H9 (cell line): ENCODE results near the gene TBX3. TPM values are rescaled to one million over a fixed set of nuclear protein-coding genes. Genes with fewer than 3 reads are reported as not detected.

Experiments
- DNase-seq: peaks from one replicate; pipeline ENCODE4 v3.0.0-alpha.2; 2017
- H2AFZ ChIP-seq: one replicate; pipeline ENCODE4 v1.6.1; 2013; ENCODE audit warnings: mild to moderate bottlenecking, low read length, control low read depth, moderate library complexity
- H2AK5ac ChIP-seq: 2 replicates; pipeline ENCODE4 v1.6.1; 2013; ENCODE audit warnings: low read length, control low read depth, mixed read lengths; ENCODE audit not compliant: insufficient read length
- H2BK120ac ChIP-seq: one replicate; pipeline ENCODE4 v1.6.1; 2013; ENCODE audit warnings: low read depth, mild to moderate bottlenecking, low read length, control low read depth, inconsistent platforms; ENCODE audit not compliant: poor library complexity, severe bottlenecking
- H2BK12ac ChIP-seq: 2 replicates; pipeline ENCODE4 v1.6.1; 2013; ENCODE audit warnings: low read length, control low read depth, mixed read lengths, low read depth; ENCODE audit not compliant: insufficient read length
- H2BK15ac ChIP-seq: 2 replicates; pipeline ENCODE4 v1.6.1; 2013; ENCODE audit warnings: low read depth, low read length, control low read depth
- H2BK20ac ChIP-seq: one replicate; pipeline ENCODE4 v1.6.1; 2013; ENCODE audit warnings: low read depth, mild to moderate bottlenecking, low read length, control low read depth, inconsistent platforms; ENCODE audit not compliant: poor library complexity, severe bottlenecking
- H2BK5ac ChIP-seq: 2 replicates; pipeline ENCODE4 v1.6.1; 2013; ENCODE audit warnings: low read length, control low read depth, mixed read lengths; ENCODE audit not compliant: insufficient read length
- H3K14ac ChIP-seq: 2 replicates; pipeline ENCODE4 v1.6.1; 2013; ENCODE audit warnings: low read length, control low read depth; ENCODE audit not compliant: insufficient read depth
- H3K18ac ChIP-seq: 2 replicates; pipeline ENCODE4 v1.6.1; 2013; ENCODE audit warnings: low read depth, mild to moderate bottlenecking, mixed read lengths, low read length, control low read depth; ENCODE audit not compliant: insufficient read length
- H3K23ac ChIP-seq: 2 replicates; pipeline ENCODE4 v1.6.1; 2013; ENCODE audit warnings: low read length, control low read depth, mixed read lengths, low read depth; ENCODE audit not compliant: insufficient read length
- H3K23me2 ChIP-seq: 2 replicates; pipeline ENCODE4 v1.6.1; 2013; ENCODE audit warnings: low read depth, mild to moderate bottlenecking, mixed read lengths, low read length, control low read depth; ENCODE audit not compliant: insufficient read length, poor library complexity, severe bottlenecking
- H3K27ac ChIP-seq: 2 replicates; pipeline ENCODE4 v1.5.1; 2013; ENCODE audit warnings: low read length, control low read depth, mixed read lengths, low read depth; ENCODE audit not compliant: insufficient read length
- H3K27me3 ChIP-seq: 2 replicates; pipeline ENCODE4 v1.6.1; 2013; ENCODE audit warnings: low read length, control low read depth, inconsistent platforms; ENCODE audit not compliant: insufficient read depth
- H3K4ac ChIP-seq: 2 replicates; pipeline ENCODE4 v1.6.1; 2013; ENCODE audit warnings: low read depth, mild to moderate bottlenecking, control low read depth, inconsistent platforms, low read length, moderate library complexity
- H3K4me1 ChIP-seq: 2 replicates; pipeline ENCODE4 v1.6.1; 2013; ENCODE audit warnings: low read length, control low read depth, inconsistent platforms; ENCODE audit not compliant: insufficient read depth
- H3K4me2 ChIP-seq: 2 replicates; pipeline ENCODE4 v1.6.1; 2013; ENCODE audit warnings: low read length, control low read depth, mixed read lengths; ENCODE audit not compliant: insufficient read length, insufficient read depth
- H3K56ac ChIP-seq: 2 replicates; pipeline ENCODE4 v1.6.1; 2013; ENCODE audit warnings: low read depth, mild to moderate bottlenecking, mixed read lengths, low read length, control low read depth; ENCODE audit not compliant: insufficient read length
- H3K79me1 ChIP-seq: 2 replicates; pipeline ENCODE4 v1.6.1; 2013; ENCODE audit warnings: low read depth, mild to moderate bottlenecking, moderate library complexity, low read length, control low read depth, inconsistent platforms; ENCODE audit not compliant: insufficient read depth, poor library complexity, severe bottlenecking
- H3K79me2 ChIP-seq: 2 replicates; pipeline ENCODE4 v1.6.1; 2013; ENCODE audit warnings: low read length, control low read depth, inconsistent platforms; ENCODE audit not compliant: insufficient read depth
- H3K9ac ChIP-seq: 2 replicates; pipeline ENCODE4 v1.6.1; 2013; ENCODE audit warnings: low read length, control low read depth, mixed read lengths; ENCODE audit not compliant: insufficient read length; ENCODE audit errors: extremely low read depth
- H3K9me3 ChIP-seq: one replicate; pipeline ENCODE4 v1.6.1; 2013; ENCODE audit warnings: low read depth, low read length, inconsistent platforms; ENCODE audit not compliant: control insufficient read depth
- H3T11ph ChIP-seq: one replicate; pipeline ENCODE4 v1.6.1; 2013; ENCODE audit warnings: mild to moderate bottlenecking, low read length, control low read depth, inconsistent platforms
- H4K20me1 ChIP-seq: one replicate; pipeline ENCODE4 v1.6.1; 2013; ENCODE audit not compliant: control insufficient read depth, insufficient read length, insufficient read depth
- H4K5ac ChIP-seq: 2 replicates; pipeline ENCODE4 v1.6.1; 2013; ENCODE audit warnings: low read depth, mild to moderate bottlenecking, mixed read lengths, low read length, control low read depth; ENCODE audit not compliant: insufficient read length
- H4K8ac ChIP-seq: replicated peaks from 2 replicates; pipeline ENCODE4 v1.6.1; 2013; ENCODE audit warnings: low read length, control low read depth, mixed read lengths, low read depth; ENCODE audit not compliant: insufficient read length
- H4K91ac ChIP-seq: 2 replicates; pipeline ENCODE4 v1.6.1; 2013; ENCODE audit warnings: low read depth, mild to moderate bottlenecking, moderate library complexity, mixed read lengths, low read length, control low read depth; ENCODE audit not compliant: insufficient read length
- H3K27ac Mint-ChIP-seq, 3 experiments: 2 replicates in 2 of 3; 3 replicates in 1 of 3; pipeline ENCODE4 v1.8.0; 2020 to 2021; ENCODE audit warnings: mixed read lengths in 3 of 3, mild to moderate bottlenecking in 1 of 3, moderate library complexity in 1 of 3
- H3K27me3 Mint-ChIP-seq: 2 replicates; pipeline ENCODE4 v1.8.0; 2021; ENCODE audit warnings: low read depth, mild to moderate bottlenecking, moderate library complexity, mixed read lengths
- H3K36me3 Mint-ChIP-seq, 3 experiments: 2 replicates in 2 of 3; 3 replicates in 1 of 3; pipeline ENCODE4 v1.8.0; 2020 to 2021; ENCODE audit warnings: low read depth in 3 of 3, mixed read lengths in 3 of 3; ENCODE audit not compliant: insufficient read depth in 1 of 3
- H3K4me1 Mint-ChIP-seq, 2 experiments: 2 replicates each; pipeline ENCODE4 v1.8.0; 2020; ENCODE audit warnings: mixed read lengths in 2 of 2
- H3K4me3 Mint-ChIP-seq, 2 experiments: 2 replicates in 1 of 2; 3 replicates in 1 of 2; pipeline ENCODE4 v1.8.0; 2020 to 2021; ENCODE audit warnings: mild to moderate bottlenecking in 2 of 2, mixed read lengths in 2 of 2, moderate library complexity in 1 of 2
- H3K9me3 Mint-ChIP-seq, 2 experiments: 2 replicates in 1 of 2; 3 replicates in 1 of 2; pipeline ENCODE4 v1.8.0; 2020; ENCODE audit warnings: mild to moderate bottlenecking in 2 of 2, mixed read lengths in 2 of 2, moderate library complexity in 1 of 2
- WGBS: extraction: QIAGEN DNeasy Blood & Tissue Kit; methylation state at CpG from one replicate; pipeline ENCODE4 v1.1.7; 2013; ENCODE audit warnings: missing lambda C conversion rate, low lambda C conversion rate, mixed read lengths; ENCODE audit not compliant: insufficient read length; ENCODE audit errors: extremely low coverage; 5-methylcytosine and 5-hydroxymethylcytosine counted together
- total RNA-seq: library from RNA; stranded (reverse); gene quantifications from 2 replicates; pipeline ENCODE4 v1.2.1, GENCODE V29; 2021
- TF ChIP-seq, protein P1 (sequence below): fragments of 200-600 bp; sonication (generic); conservative IDR thresholded peaks from 3 replicates; pipeline ENCODE4 v1.8.0; 2021; ENCODE audit warnings: antibody characterized with exemption, mild to moderate bottlenecking

The TBX3 gene
- total RNA-seq, 1 experiment from 2014 or later = 0.04 TPM

DNA sequence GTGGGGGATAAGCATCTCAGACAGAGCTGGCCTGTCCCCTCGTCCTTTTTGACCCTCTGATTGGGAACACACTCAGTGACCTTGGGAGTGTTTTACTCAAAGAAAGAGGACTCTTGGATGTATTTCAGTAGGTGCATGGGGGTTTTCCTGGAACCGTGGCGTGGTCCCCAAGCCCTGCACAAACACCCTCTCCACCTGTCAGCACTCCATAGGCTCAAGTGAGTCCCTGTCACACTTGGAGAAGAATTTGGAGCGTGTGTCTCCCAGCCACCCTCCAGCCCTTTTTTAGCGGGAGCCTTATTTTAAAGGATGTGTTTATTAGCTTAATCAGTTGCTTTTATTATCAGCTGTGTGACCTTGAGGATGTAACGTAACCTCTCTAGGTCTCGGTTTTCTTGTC, 37.3 kb upstream of the TBX3 start:
- Histone ChIP-seq H3K9me3 (no peaks in the 10 kb centered on the region), H3K79me2 (no peaks in the 10 kb centered on the region), H2BK5ac (no peak overlapping the region), H2BK15ac (no peak overlapping the region), H4K20me1 (no peaks in the 10 kb centered on the region), H2BK120ac (no peak overlapping the region), H3K23me2 (no peaks in the 10 kb centered on the region), H3K4ac (no peak overlapping the region), H3K27ac (no peak overlapping the region), H2BK20ac (no peak overlapping the region), H3K9ac (no peak overlapping the region), H3K14ac (no peak overlapping the region), H3K23ac (no peak overlapping the region), H4K5ac (no peak overlapping the region), H2AFZ (no peak overlapping the region), H2BK12ac (no peak overlapping the region), H3K4me1 (no peaks in the 10 kb centered on the region), H2AK5ac (no peak overlapping the region), H3K56ac (no peak overlapping the region), H4K8ac (no peak overlapping the region), H3K27me3 (no peaks in the 10 kb centered on the region), H4K91ac (no peak overlapping the region), H3K18ac (no peak overlapping the region), H3T11ph (no peak overlapping the region), H3K79me1 (no peaks in the 10 kb centered on the region), H3K4me2 (no peak overlapping the region)
- TF ChIP-seq, protein P1, sequence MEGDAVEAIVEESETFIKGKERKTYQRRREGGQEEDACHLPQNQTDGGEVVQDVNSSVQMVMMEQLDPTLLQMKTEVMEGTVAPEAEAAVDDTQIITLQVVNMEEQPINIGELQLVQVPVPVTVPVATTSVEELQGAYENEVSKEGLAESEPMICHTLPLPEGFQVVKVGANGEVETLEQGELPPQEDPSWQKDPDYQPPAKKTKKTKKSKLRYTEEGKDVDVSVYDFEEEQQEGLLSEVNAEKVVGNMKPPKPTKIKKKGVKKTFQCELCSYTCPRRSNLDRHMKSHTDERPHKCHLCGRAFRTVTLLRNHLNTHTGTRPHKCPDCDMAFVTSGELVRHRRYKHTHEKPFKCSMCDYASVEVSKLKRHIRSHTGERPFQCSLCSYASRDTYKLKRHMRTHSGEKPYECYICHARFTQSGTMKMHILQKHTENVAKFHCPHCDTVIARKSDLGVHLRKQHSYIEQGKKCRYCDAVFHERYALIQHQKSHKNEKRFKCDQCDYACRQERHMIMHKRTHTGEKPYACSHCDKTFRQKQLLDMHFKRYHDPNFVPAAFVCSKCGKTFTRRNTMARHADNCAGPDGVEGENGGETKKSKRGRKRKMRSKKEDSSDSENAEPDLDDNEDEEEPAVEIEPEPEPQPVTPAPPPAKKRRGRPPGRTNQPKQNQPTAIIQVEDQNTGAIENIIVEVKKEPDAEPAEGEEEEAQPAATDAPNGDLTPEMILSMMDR = no peak
- Mint-ChIP-seq H3K27ac (no peak overlapping the region), H3K9me3 (peaks cover 0 to 2% of the 10 kb centered on the region in 2 experiments; a peak in 1 of 5 replicates), H3K27me3 (peaks cover 37% of the 10 kb centered on the region), H3K4me3 (no peak overlapping the region), H3K4me1 (no peaks in the 10 kb centered on the region), H3K36me3 (no peaks in the 10 kb centered on the region)
- no CpG with 5 or more reads among the region's 7 CpGs for WGBS
- no peak for DNase-seq
